ENCODE data around the gene ZNF460. TPM values are rescaled to one million over a fixed set of nuclear protein-coding genes. Genes with fewer than 3 reads are reported as not detected.

Gene ZNF460
- total and polyA plus RNA-seq, 2 of the 13 experiments (the other 11 are each of a cell fraction or from before 2014, with no cell fraction given): 14.5 to 44.8 TPM

- TF ChIP-seq ZNF503 (CRISPR knock-in tag; IDR thresholded peaks at IDR 0.05): peak; percentile 38; the same call in 1 of the 2 replicates
- TF ChIP-seq SRSF1 (optimal IDR thresholded peaks at IDR 0.05; ENCODE audit: low read depth, low read length): peak; percentile 43
- 0 out of 2 replicates have a peak, but pooled peaks have one; percentile 30 for TF ChIP-seq ELF3 (CRISPR knock-in tag; IDR thresholded peaks at IDR 0.05)
- TF ChIP-seq ZNF772 (CRISPR knock-in tag; IDR thresholded peaks at IDR 0.05): no peak
- TF ChIP-seq PATZ1 (CRISPR knock-in tag; IDR thresholded peaks at IDR 0.05): peak; percentile 98
- TF ChIP-seq LCORL (IDR thresholded peaks at IDR 0.05): no peak
- TF ChIP-seq LCORL (CRISPR knock-in tag; IDR thresholded peaks at IDR 0.05): 0 out of 2 replicates have a peak, but pooled peaks have one; percentile 62
- TF ChIP-seq ZBTB7A (CRISPR knock-in tag; IDR thresholded peaks at IDR 0.05): peak; percentile 38; the same call in 1 of the 2 replicates
- TF ChIP-seq GABPB1 (CRISPR knock-in tag; IDR thresholded peaks at IDR 0.05): peak; percentile 100
- TF ChIP-seq GATAD1 (CRISPR knock-in tag; IDR thresholded peaks at IDR 0.05): peak; percentile 97
- peak; percentile 93 for TF ChIP-seq MYC (CRISPR knock-in tag; IDR thresholded peaks at IDR 0.05; ENCODE audit: borderline replicate concordance)
- TF ChIP-seq ATRX (CRISPR knock-in tag; IDR thresholded peaks at IDR 0.05; ENCODE audit: borderline replicate concordance): no peak
- peak; percentile 32; the same call in 1 of the 2 replicates for TF ChIP-seq NCOR1 (IDR thresholded peaks at IDR 0.05; ENCODE audit: borderline replicate concordance, low read length)
- TF ChIP-seq RNF2 (conservative IDR thresholded peaks at IDR 0.05; ENCODE audit: low read depth): no peak
- TF ChIP-seq MAX (IDR thresholded peaks at IDR 0.05): peak; percentile 90
- peak; percentile 60 to 87; a peak in 3 of 4 replicates for TF ChIP-seq HMGXB4 (CRISPR knock-in tag; IDR thresholded peaks at IDR 0.05; ENCODE audit: borderline replicate concordance in 1 of 2, low read depth in 1 of 2)
Measured at GRCh38 chr19:57240311-57241090, 39.8 kb upstream of the ZNF460 start, which contains the start of gene ZNF805 (continued).
